ENCODE data around the gene PIP5K1A.

The PIP5K1A gene

GRCh38 chr1:151175041-151175741, 23.2 kb upstream of the PIP5K1A start:
- Histone ChIP-seq H4K91ac (ENCODE audit: low read depth, low read length) (no peak overlapping the region), H3K27me3 (ENCODE audit: insufficient read depth, low read length) (no peaks in the 10 kb centered on the region), H3K79me2 (ENCODE audit: control insufficient read depth, insufficient read depth, low read length, poor library complexity) (no peaks in the 10 kb centered on the region), H3K9ac (ENCODE audit: low read length) (no peak overlapping the region), H4K12ac (ENCODE audit: low read depth, low read length) (no peak overlapping the region), H2BK12ac (ENCODE audit: low read length) (no peak overlapping the region), H3K23ac (ENCODE audit: low read length) (no peak overlapping the region), H2BK5ac (ENCODE audit: low read depth, low read length, poor library complexity) (no peak overlapping the region), H3K27ac (ENCODE audit: low read depth, low read length) (no peak overlapping the region), H4K8ac (ENCODE audit: low read depth, low read length) (no peak overlapping the region), H3K36me3 (ENCODE audit: control insufficient read depth in 1 of 2, insufficient read depth in 2 of 2, low read length in 2 of 2) (peaks cover 32 to 68% of the 10 kb centered on the region in 2 experiments), H3K4me1 (ENCODE audit: control insufficient read depth in 1 of 2, insufficient read depth in 2 of 2, low read length in 2 of 2) (no peaks in the 10 kb centered on the region), H3K18ac (ENCODE audit: low read length) (no peak overlapping the region), H3K4me2 (ENCODE audit: low read length) (no peak overlapping the region), H3K4ac (ENCODE audit: low read depth, low read length) (no peak overlapping the region), H3K4me3 (ENCODE audit: low read depth, low read length) (no peak overlapping the region), H2BK120ac (ENCODE audit: insufficient read depth, low read length, poor library complexity) (no peak overlapping the region), H3K14ac (ENCODE audit: low read length) (no peak overlapping the region), H2AFZ (ENCODE audit: insufficient read depth, low read length, poor library complexity) (no peak overlapping the region), H3K9me3 (ENCODE audit: insufficient read depth, low read depth, low read length) (peaks cover 2% of the 10 kb centered on the region), H2AK5ac (ENCODE audit: low read length) (no peak overlapping the region), H3K79me1 (ENCODE audit: low read length) (no peaks in the 10 kb centered on the region)
- WGBS (ENCODE audit: extremely low coverage, insufficient coverage, insufficient read length): no CpG with 5 or more reads among the region's 6 CpGs
- DNase-seq: no peak

- Histone ChIP-seq H2AK5ac (ENCODE audit: low read length) (no peak within 1 kb of the TSS), H3K4ac (ENCODE audit: low read depth, low read length) (no peak within 1 kb of the TSS), H3K4me2 (ENCODE audit: low read length) (no peak within 1 kb of the TSS), H3K27ac (ENCODE audit: low read depth, low read length) (no peak within 1 kb of the TSS), H2BK12ac (ENCODE audit: low read length) (no peak within 1 kb of the TSS), H3K18ac (ENCODE audit: low read length) (no peak within 1 kb of the TSS), H3K9me3 (ENCODE audit: insufficient read depth, low read depth, low read length) (no peaks in the 10 kb centered on the region), H3K9ac (ENCODE audit: low read length) (no peak within 1 kb of the TSS), H4K12ac (ENCODE audit: low read depth, low read length) (no peak within 1 kb of the TSS), H3K79me1 (ENCODE audit: low read length) (no peaks in the 10 kb centered on the region), H3K4me3 (ENCODE audit: low read depth, low read length) (no peak within 1 kb of the TSS), H3K79me2 (ENCODE audit: control insufficient read depth, insufficient read depth, low read length, poor library complexity) (no peaks in the 10 kb centered on the region), H4K91ac (ENCODE audit: low read depth, low read length) (no peak within 1 kb of the TSS), H3K36me3 (ENCODE audit: control insufficient read depth in 1 of 2, insufficient read depth in 2 of 2, low read length in 2 of 2) (peaks cover 32 to 67% of the 10 kb centered on the region in 2 experiments), H2BK120ac (ENCODE audit: insufficient read depth, low read length, poor library complexity) (no peak within 1 kb of the TSS), H2BK5ac (ENCODE audit: low read depth, low read length, poor library complexity) (no peak within 1 kb of the TSS), H2AFZ (ENCODE audit: insufficient read depth, low read length, poor library complexity) (no peak within 1 kb of the TSS), H3K14ac (ENCODE audit: low read length) (no peak within 1 kb of the TSS), H3K27me3 (ENCODE audit: insufficient read depth, low read length) (no peaks in the 10 kb centered on the region), H3K23ac (ENCODE audit: low read length) (no peak within 1 kb of the TSS), H4K8ac (ENCODE audit: low read depth, low read length) (no peak within 1 kb of the TSS), H3K4me1 (ENCODE audit: control insufficient read depth in 1 of 2, insufficient read depth in 2 of 2, low read length in 2 of 2) (no peaks in the 10 kb centered on the region)
- no CpG with 5 or more reads among the region's 4 CpGs for WGBS (ENCODE audit: extremely low coverage, insufficient coverage, insufficient read length)
- no peak for DNase-seq
Measured at GRCh38 chr1:151175863-151176262, 22.5 kb upstream of the PIP5K1A start, which contains the start of gene TMOD4. TSS of gene TMOD4 (minus strand) at chr1:151175981. CDS start at chr1:151174875, 1,106 bp downstream.

- no peak overlapping the region for H3K18ac ChIP-seq (ENCODE audit: low read length)
- H3K4me1 ChIP-seq (ENCODE audit: control insufficient read depth in 1 of 2, insufficient read depth in 2 of 2, low read length in 2 of 2): no peaks in the 10 kb centered on the region
- peaks cover 34 to 69% of the 10 kb centered on the region in 2 experiments for H3K36me3 ChIP-seq (ENCODE audit: control insufficient read depth in 1 of 2, insufficient read depth in 2 of 2, low read length in 2 of 2)
- no peak overlapping the region for H3K4me2 ChIP-seq (ENCODE audit: low read length)
- no peak overlapping the region for H2AK5ac ChIP-seq (ENCODE audit: low read length)
- H3K23ac ChIP-seq (ENCODE audit: low read length): no peak overlapping the region
- no peak overlapping the region for H2BK120ac ChIP-seq (ENCODE audit: insufficient read depth, low read length, poor library complexity)
- no peaks in the 10 kb centered on the region for H3K79me2 ChIP-seq (ENCODE audit: control insufficient read depth, insufficient read depth, low read length, poor library complexity)
- H3K9me3 ChIP-seq (ENCODE audit: insufficient read depth, low read depth, low read length): no peaks in the 10 kb centered on the region
- no peaks in the 10 kb centered on the region for H3K27me3 ChIP-seq (ENCODE audit: insufficient read depth, low read length)
- no peak overlapping the region for H3K4ac ChIP-seq (ENCODE audit: low read depth, low read length)
- no peak overlapping the region for H3K9ac ChIP-seq (ENCODE audit: low read length)
- no peak overlapping the region for H2BK12ac ChIP-seq (ENCODE audit: low read length)
- WGBS (ENCODE audit: extremely low coverage, insufficient coverage, insufficient read length): no CpG with 5 or more reads among the region's 17 CpGs
- no peak overlapping the region for H4K8ac ChIP-seq (ENCODE audit: low read depth, low read length)
- no peak overlapping the region for H3K14ac ChIP-seq (ENCODE audit: low read length)
- no peak overlapping the region for H2BK5ac ChIP-seq (ENCODE audit: low read depth, low read length, poor library complexity)
- no peak overlapping the region for H4K91ac ChIP-seq (ENCODE audit: low read depth, low read length)
- H2AFZ ChIP-seq (ENCODE audit: insufficient read depth, low read length, poor library complexity): no peak overlapping the region
- DNase-seq: no peak
- H3K4me3 ChIP-seq (ENCODE audit: low read depth, low read length): no peak overlapping the region
- no peaks in the 10 kb centered on the region for H3K79me1 ChIP-seq (ENCODE audit: low read length)
- H4K12ac ChIP-seq (ENCODE audit: low read depth, low read length): no peak overlapping the region
- H3K27ac ChIP-seq (ENCODE audit: low read depth, low read length): no peak overlapping the region
Measured at GRCh38 chr1:151176514-151177045, 21.8 kb upstream of the PIP5K1A start.

- H3K27me3 ChIP-seq (ENCODE audit: insufficient read depth, low read length): no peaks in the 10 kb centered on the region
- no peak overlapping the region for H3K23ac ChIP-seq (ENCODE audit: low read length)
- no peak overlapping the region for H3K14ac ChIP-seq (ENCODE audit: low read length)
- peaks cover 3 to 5% of the 10 kb centered on the region in 2 experiments for H3K4me1 ChIP-seq (ENCODE audit: control insufficient read depth in 1 of 2, insufficient read depth in 2 of 2, low read length in 2 of 2)
- H3K79me1 ChIP-seq (ENCODE audit: low read length): no peaks in the 10 kb centered on the region
- no peak for DNase-seq
- H3K27ac ChIP-seq (ENCODE audit: low read depth, low read length): no peak overlapping the region
- H2BK12ac ChIP-seq (ENCODE audit: low read length): no peak overlapping the region
- no peak overlapping the region for H3K4me3 ChIP-seq (ENCODE audit: low read depth, low read length)
- no peak overlapping the region for H3K18ac ChIP-seq (ENCODE audit: low read length)
- H3K9ac ChIP-seq (ENCODE audit: low read length): no peak overlapping the region
- H4K8ac ChIP-seq (ENCODE audit: low read depth, low read length): peak overlapping the region; percentile 16
- peaks cover 2% of the 10 kb centered on the region for H3K79me2 ChIP-seq (ENCODE audit: control insufficient read depth, insufficient read depth, low read length, poor library complexity)
- H3K4ac ChIP-seq (ENCODE audit: low read depth, low read length): no peak overlapping the region
- H4K12ac ChIP-seq (ENCODE audit: low read depth, low read length): no peak overlapping the region
- peaks cover 26 to 46% of the 10 kb centered on the region in 2 experiments for H3K36me3 ChIP-seq (ENCODE audit: control insufficient read depth in 1 of 2, insufficient read depth in 2 of 2, low read length in 2 of 2)
- H2AK5ac ChIP-seq (ENCODE audit: low read length): no peak overlapping the region
- no peak overlapping the region for H3K4me2 ChIP-seq (ENCODE audit: low read length)
- H4K91ac ChIP-seq (ENCODE audit: low read depth, low read length): no peak overlapping the region
- no peak overlapping the region for H2BK5ac ChIP-seq (ENCODE audit: low read depth, low read length, poor library complexity)
- no peak overlapping the region for H2BK120ac ChIP-seq (ENCODE audit: insufficient read depth, low read length, poor library complexity)
- no peak overlapping the region for H2AFZ ChIP-seq (ENCODE audit: insufficient read depth, low read length, poor library complexity)
- no CpG with 5 or more reads among the region's 10 CpGs for WGBS (ENCODE audit: extremely low coverage, insufficient coverage, insufficient read length)
- H3K9me3 ChIP-seq (ENCODE audit: insufficient read depth, low read depth, low read length): no peaks in the 10 kb centered on the region
Measured at GRCh38 chr1:151184211-151184610, 14.1 kb upstream of the PIP5K1A start.

Measured in trophoblast cell (in vitro differentiated cells and primary cell).